ENCODE results near the gene NTN4.
"Not testable (repeated sequence)": the region's sequence is repeated elsewhere in the genome, so short reads cannot be mapped to it uniquely, and the experiment has no call there.

Gene NTN4

DNA sequence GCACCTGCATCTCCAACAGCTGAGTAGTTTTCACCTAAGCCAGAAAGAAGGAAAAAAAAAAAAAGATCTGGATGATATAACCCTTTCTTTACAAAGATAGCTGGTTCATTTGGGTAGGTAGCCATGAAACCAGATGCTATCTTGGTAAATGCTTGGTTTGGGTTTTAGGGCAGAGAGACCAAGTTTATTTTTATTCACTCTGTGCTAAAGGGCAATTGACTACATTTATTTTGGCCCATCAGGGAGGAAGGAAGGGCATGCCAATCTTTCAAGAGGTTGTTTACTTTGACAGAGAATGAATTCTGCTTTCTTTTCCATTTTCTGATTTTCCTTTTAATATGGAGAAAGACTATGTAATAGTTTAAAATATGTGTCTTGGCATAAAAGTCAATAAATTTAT, 91.0 kb downstream of the NTN4 start:
- no peak for DNase-seq
- no peak for TF ChIP-seq GATA1 (IDR thresholded peaks at IDR 0.05; ENCODE audit: low read depth, low read length)
- no peak for TF ChIP-seq POLR2A (IDR thresholded peaks at IDR 0.05; ENCODE audit: low read length)

DNA sequence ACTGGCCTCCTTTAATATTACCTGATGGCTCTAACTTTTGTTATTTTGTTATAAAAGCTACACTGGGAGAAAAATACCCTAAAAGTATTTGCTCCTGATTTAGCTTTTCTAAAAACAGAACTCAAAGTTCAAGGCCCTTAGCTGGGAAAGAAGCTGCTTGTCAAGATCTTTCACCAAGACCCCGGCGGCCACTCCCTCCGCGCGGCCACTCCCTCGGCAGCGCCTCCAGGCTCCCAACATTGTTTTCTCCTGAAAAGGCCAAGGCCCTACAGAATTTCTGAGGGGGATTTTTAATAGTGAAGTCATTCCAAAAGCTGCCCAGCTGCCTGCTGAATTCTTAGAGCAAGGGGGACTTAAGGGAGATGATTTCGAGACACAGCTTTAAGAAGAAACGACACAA, 96.4 kb downstream of the NTN4 start:
- no peak for TF ChIP-seq GATA1 (IDR thresholded peaks at IDR 0.05; ENCODE audit: low read depth, low read length)
- no peak for TF ChIP-seq POLR2A (IDR thresholded peaks at IDR 0.05; ENCODE audit: low read length)
- no peak for DNase-seq

DNA sequence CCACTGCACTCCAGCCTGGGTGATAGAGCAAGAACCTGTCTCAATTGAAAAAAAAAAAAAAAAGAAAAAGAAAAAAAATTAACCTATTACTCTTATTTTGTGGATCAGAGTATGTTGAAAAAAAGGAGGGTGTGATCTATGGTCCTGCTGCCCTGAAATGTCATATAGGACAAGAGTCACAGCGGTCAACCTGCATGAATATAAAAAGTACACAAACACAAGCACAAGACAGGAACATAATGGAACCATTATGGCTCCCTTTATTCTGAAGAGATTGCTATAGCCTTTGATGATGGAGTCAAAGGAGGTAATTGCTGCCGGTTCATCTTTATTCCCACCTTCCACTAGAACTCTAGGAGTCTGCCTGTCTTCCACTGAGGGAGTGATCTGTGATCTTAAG, 96.9 kb downstream of the NTN4 start:
- TF ChIP-seq GATA1 (IDR thresholded peaks at IDR 0.05; ENCODE audit: low read depth, low read length) (no peak), POLR2A (IDR thresholded peaks at IDR 0.05; ENCODE audit: low read length) (no peak)
- DNase-seq, result no peak

DNA sequence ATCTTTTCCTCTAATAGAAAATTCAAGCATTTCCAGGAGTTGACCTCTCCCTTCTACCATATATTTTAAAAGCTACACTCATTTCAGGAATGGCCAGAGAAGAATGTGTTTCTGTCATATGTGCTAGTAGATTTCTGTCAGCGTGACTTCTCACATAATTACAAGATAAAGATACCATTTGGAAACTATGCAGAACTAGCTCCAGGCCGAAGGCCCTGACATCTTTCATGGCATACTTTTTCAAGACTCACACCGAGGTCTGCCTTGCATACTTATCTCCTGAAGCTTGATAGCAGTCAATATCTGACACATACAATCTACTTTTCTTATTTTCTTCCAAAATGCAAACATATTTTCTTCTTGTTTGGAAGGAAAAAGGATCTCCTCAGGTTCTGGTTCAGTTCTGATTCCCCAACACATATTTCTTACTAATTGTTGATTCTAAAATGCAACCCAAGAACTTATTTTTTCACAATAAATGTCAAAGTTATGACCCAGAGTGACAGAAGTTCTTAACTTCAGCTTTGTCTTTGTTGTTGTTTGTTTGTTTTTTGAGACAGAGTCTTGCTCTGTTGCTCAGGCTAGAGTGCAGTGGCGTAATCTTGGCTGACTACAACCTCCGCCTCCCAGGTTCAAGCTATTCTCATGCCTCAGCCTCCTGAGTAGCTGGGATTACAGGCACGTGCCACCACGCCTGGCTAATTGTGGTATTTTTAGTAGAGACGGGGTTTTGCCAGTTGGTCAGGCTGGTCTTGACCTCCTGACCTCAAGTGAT, 99.5 kb downstream of the NTN4 start:
- TF ChIP-seq POLR2A (IDR thresholded peaks at IDR 0.05; ENCODE audit: low read length), result no peak
- no peak for TF ChIP-seq GATA1 (IDR thresholded peaks at IDR 0.05; ENCODE audit: low read depth, low read length)

DNA sequence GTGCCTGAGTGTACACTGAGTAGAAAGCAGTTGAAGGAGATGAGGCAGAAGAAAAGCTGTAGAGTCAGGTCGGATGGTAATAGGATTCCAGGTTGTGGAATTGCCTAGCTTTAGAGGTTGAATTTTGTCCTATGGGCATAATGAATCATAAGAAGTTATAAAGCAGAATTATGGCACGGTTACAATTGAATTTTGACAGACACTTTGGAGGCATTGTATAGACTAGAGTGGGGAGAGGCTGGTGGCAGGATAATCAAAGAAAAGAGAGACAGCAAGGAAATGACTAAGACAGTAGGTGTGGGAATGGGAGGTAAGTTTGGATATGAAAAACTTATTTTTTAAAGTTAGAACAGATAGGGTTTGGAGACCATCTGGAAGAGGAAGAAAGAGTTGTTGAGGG, 102.6 kb downstream of the NTN4 start:
- DNase-seq, result no peak
- TF ChIP-seq GATA1 (IDR thresholded peaks at IDR 0.05; ENCODE audit: low read depth, low read length) (no peak), POLR2A (IDR thresholded peaks at IDR 0.05; ENCODE audit: low read length) (no peak)

More for the DNA sequence above, 99.5 kb downstream of the NTN4 start:
- no peak for DNase-seq

DNA sequence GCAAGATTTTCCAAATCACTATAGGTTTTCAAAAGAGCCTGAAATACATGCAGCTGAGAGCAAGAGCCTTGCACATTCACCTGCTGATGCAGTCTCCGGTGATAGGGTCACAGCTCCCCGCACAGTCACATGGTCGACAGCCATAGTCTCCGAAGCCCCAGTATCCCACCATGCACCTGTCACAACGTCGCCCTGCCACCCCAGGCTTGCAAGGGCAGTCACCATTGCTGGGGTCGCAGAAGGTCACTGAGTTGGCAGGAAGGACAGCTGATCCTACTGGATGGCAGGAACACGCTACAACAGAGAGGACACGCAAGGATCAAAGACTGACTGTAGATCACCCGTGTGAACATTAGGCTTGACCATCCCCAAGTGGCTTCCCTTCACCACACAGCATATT, 107.1 kb downstream of the NTN4 start:
- DNase-seq, result no peak
- no peak for TF ChIP-seq POLR2A (IDR thresholded peaks at IDR 0.05; ENCODE audit: low read length)
- no peak for TF ChIP-seq GATA1 (IDR thresholded peaks at IDR 0.05; ENCODE audit: low read depth, low read length)

DNA sequence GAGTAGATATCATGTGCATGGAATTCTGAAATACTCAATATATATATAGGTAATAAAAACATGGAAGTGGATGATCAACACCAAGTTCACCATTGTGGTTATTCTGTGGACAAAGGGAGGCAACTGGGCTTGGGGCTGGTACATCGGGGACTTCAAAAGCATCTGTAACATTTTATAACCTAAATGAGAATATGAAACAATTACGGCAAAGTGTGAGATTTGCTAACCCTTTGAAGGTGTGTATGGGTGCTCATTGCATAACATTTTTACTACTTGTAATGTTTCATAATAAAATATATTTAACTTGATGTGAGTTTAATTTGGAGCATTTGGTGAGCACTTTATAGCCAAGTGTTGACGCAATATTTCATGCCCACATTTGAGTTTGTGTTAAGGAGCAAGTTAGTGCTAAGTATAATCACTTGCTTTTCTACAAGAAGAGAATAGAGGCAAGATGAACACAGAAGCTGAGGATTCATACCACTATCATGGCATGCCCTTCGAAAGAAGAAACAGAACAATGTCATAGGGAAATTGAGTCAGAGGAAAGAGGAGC, 109.3 kb downstream of the NTN4 start:
- TF ChIP-seq POLR2A (IDR thresholded peaks at IDR 0.05; ENCODE audit: low read length) (no peak), GATA1 (IDR thresholded peaks at IDR 0.05; ENCODE audit: low read depth, low read length) (no peak)
- no peak for DNase-seq

DNA sequence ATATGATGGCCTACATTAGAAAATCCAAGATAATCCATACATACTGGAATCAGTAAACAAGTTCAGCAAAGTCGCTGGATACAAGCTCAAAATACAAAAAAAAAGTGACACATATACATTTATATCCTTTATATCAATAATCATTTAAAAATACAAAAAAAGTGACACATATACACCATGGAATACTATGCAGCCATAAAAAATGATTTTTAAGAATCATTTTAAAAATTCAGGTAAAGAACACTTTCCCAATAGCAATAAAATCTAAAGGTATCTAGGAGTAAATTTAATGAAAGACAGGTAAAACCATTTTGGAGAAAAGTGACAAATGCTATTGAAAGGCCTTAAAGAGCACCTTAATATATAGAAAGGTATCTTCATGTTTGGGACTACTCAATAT, 111.9 kb downstream of the NTN4 start:
- TF ChIP-seq GATA1 (IDR thresholded peaks at IDR 0.05; ENCODE audit: low read depth, low read length) (no peak), POLR2A (IDR thresholded peaks at IDR 0.05; ENCODE audit: low read length) (no peak)
- DNase-seq, result no peak

DNA sequence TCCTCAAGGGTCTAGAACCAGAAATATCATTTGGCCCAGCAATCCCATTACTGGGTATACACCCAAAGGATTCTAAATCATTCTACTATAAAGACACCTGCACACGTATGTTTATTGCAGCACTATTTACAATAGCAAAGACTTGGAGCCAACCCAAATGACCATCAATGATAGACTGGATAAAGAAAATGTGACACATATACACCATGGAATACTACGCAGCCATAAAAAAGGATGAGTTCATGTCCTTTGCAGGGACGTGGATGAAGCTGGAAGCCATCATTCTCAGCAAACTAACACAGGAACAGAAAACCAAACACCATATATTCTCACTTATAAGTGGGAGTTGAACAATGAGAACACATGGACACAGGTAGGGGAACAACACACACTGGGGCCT, 112.8 kb downstream of the NTN4 start:
- not testable (repeated sequence) for DNase-seq

DNA sequence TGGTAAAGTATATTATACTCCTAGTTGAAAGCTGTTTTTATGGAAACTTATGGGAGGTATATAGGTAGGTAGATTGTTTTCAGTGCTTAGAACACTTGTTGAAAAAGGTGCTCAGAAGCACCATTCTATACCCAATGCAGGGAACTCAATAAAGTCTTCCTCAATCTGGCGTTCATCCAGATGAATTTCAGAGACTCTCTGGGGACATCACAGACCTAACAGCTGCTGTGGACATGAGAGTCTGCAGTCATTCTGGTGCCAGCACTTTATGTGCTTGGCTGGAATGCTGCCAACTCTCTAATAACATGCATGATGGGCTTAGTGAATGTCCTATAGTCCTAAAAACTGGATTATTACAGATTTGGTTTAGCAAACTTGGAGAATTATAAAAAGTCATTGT, 115.9 kb downstream of the NTN4 start:
- no peak for TF ChIP-seq POLR2A (IDR thresholded peaks at IDR 0.05; ENCODE audit: low read length)
- TF ChIP-seq GATA1 (IDR thresholded peaks at IDR 0.05; ENCODE audit: low read depth, low read length), result no peak
- DNase-seq, result no peak

DNA sequence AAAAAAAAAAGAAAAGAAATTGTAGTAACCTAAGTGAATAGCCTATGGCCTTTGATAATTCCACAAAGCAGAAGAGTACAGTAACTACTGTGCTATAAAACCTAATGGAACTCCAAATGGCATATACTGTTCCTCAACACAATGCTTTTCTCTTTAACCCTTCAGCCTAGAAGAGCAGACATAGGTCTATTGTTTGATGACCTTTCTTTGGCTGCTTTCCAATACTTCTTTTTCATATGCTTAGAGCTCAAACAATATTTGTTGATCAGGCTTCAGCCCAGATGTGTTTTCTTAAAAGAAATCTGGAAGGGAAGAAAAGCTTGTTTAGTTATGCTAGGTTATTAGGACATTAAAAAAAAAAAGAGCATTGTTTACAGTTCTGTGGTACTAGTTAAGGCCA, 116.4 kb downstream of the NTN4 start:
- no peak for TF ChIP-seq GATA1 (IDR thresholded peaks at IDR 0.05; ENCODE audit: low read depth, low read length)
- no peak for TF ChIP-seq POLR2A (IDR thresholded peaks at IDR 0.05; ENCODE audit: low read length)
- no peak for DNase-seq

DNA sequence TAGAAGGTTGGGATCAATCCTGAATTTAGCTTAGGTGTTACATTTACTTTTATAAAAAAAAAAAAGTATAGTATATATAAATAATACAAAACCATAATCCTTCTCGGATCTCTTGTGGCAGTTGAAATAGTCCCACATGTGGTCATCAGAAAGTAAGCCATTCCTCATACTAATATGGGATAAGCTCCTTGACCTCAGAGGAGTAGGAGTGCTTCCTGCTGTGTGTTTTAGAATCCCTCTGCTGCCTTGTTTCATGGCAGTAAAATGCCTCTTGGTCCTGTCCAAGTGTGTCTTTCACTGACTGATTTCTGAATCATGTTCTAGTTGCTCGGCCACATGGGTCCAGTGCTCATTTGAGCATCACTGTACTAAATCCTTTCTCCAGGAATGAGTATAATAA, 117.0 kb downstream of the NTN4 start:
- TF ChIP-seq POLR2A (IDR thresholded peaks at IDR 0.05; ENCODE audit: low read length) (no peak), GATA1 (IDR thresholded peaks at IDR 0.05; ENCODE audit: low read depth, low read length) (no peak)
- no peak for DNase-seq

DNA sequence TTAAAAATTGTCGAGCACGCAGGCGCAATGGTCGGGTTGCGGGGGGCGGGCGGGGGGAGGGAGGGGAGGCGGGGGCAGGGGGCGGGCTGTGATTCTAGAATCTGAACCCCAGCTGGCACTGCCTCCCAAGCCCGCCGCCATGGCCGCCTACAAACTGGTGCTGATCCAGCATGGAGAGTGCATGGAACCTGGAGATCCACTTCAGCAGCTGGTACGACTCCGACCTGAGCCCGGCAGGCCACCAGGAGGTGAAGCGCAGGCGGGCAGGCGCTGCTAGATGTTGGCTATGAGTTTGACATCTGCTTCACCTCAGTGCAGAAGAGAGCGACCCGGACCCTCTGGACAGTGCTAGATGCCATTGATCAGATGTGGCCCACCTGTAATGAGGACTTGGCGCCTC, 118.4 kb downstream of the NTN4 start:
- TF ChIP-seq GATA1 (IDR thresholded peaks at IDR 0.05; ENCODE audit: low read depth, low read length), result no peak
- TF ChIP-seq POLR2A (IDR thresholded peaks at IDR 0.05; ENCODE audit: low read length), result no peak
- no peak for DNase-seq

DNA sequence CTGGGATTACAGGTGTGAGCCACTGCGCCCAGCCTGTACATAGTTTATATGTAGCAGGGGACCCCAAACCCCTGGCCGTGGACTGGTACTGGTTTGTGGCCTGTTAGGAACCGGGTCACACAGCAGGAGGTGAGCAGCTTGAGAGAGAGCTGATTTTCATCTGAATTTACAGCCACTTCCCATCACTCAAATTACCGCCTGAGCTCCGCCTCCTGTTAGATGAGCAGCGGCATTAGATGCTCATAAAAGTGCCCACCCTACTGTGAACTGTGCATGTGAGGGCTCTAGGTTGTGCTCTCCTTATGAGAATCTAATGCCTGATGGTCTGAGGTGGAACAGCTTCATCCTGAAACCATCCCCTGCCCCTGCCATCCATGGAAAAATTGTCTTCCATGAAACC, 119.3 kb downstream of the NTN4 start:
- TF ChIP-seq POLR2A (IDR thresholded peaks at IDR 0.05; ENCODE audit: low read length), result no peak
- TF ChIP-seq GATA1 (IDR thresholded peaks at IDR 0.05; ENCODE audit: low read depth, low read length), result no peak
- DNase-seq, result no peak

DNA sequence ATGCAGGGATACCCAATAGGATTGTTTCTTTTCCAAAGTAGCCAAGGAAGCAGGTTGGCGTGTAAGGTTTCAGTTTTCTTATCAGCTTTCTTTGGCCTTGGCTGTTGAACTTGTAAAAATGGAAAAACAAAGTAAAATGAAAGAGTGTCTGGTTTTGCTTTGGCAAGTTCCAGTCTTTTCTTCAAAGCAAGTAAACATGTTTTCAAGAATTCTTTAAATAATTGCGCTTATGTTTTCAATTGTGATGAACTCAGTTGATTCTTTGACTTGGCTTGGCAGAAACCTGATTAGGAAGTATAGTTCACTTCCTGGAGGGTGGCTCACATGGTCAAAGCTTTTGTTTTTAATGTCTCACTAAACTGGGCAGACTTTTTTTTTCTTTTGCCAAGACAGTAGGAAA, 127.0 kb downstream of the NTN4 start:
- DNase-seq, result no peak
- no peak for TF ChIP-seq GATA1 (IDR thresholded peaks at IDR 0.05; ENCODE audit: low read depth, low read length)
- TF ChIP-seq POLR2A (IDR thresholded peaks at IDR 0.05; ENCODE audit: low read length), result no peak

All from erythroblast (primary cell).